ENCODE results near the gene EPX. TPM values are rescaled to one million over a fixed set of nuclear protein-coding genes. Genes with fewer than 3 reads are reported as not detected.

The EPX gene
- polyA plus RNA-seq, 1 experiment: not detected

- POLR2A ChIA-PET: no interaction called here
- DNase-seq (ENCODE audit: low read depth, low spot score): no peak
- H3K27ac ChIP-seq (ENCODE audit: low read depth, low read length): no peak overlapping the region
- CTCF ChIA-PET: interaction anchor here (1.2 to 1.6 kb wide), 3 partner anchors 18 to 20 kb away, joined by 3 to 10 read pairs (median 3); no protein-coding TSS in a partner anchor
- peaks cover 12% of the 10 kb centered on the region for H3K27me3 ChIP-seq (ENCODE audit: control insufficient read depth, insufficient read depth, low read length)
- TF ChIP-seq CTCF (IDR thresholded peaks at IDR 0.05; ENCODE audit: low read depth, low read length): no peak
- H3K9me3 ChIP-seq (ENCODE audit: control insufficient read depth, insufficient read depth, low read length): no peaks in the 10 kb centered on the region
- no peak overlapping the region for H3K4me3 ChIP-seq (ENCODE audit: low read depth, low read length)
Measured at GRCh38 chr17:58229881-58230280, 37.4 kb downstream of the EPX start.

- H3K9me3 ChIP-seq (ENCODE audit: control insufficient read depth, insufficient read depth, low read length): no peaks in the 10 kb centered on the region
- ChIA-PET POLR2A (no interaction called here), CTCF (interaction anchor here (1.1 to 1.6 kb wide), 2 partner anchors 18 kb away, joined by 3 to 8 read pairs; no protein-coding TSS in a partner anchor)
- H3K4me3 ChIP-seq (ENCODE audit: low read depth, low read length): no peak overlapping the region
- no peak overlapping the region for H3K27ac ChIP-seq (ENCODE audit: low read depth, low read length)
- no peak for TF ChIP-seq CTCF (IDR thresholded peaks at IDR 0.05; ENCODE audit: low read depth, low read length)
- peaks cover 20% of the 10 kb centered on the region for H3K27me3 ChIP-seq (ENCODE audit: control insufficient read depth, insufficient read depth, low read length)
- no peak for DNase-seq (ENCODE audit: low read depth, low spot score)
Measured at GRCh38 chr17:58231641-58232040, 39.1 kb downstream of the EPX start.

- peak; percentile 27 for DNase-seq (ENCODE audit: low read depth, low spot score)
- no peak overlapping the region for H3K27ac ChIP-seq (ENCODE audit: low read depth, low read length)
- H3K9me3 ChIP-seq (ENCODE audit: control insufficient read depth, insufficient read depth, low read length): no peaks in the 10 kb centered on the region
- no peak for TF ChIP-seq CTCF (IDR thresholded peaks at IDR 0.05; ENCODE audit: low read depth, low read length)
- H3K27me3 ChIP-seq (ENCODE audit: control insufficient read depth, insufficient read depth, low read length): peaks cover 20% of the 10 kb centered on the region
- POLR2A ChIA-PET: no interaction called here
- no peak overlapping the region for H3K4me3 ChIP-seq (ENCODE audit: low read depth, low read length)
- CTCF ChIA-PET: interaction anchor here (1.1 to 1.3 kb wide), 2 partner anchors 14 to 17 kb away, joined by 3 to 8 read pairs; partner anchors contain the start of gene MKS1
Measured at GRCh38 chr17:58232707-58233156, 40.2 kb downstream of the EPX start.

GRCh38 chr17:58233543-58233942, 41.0 kb downstream of the EPX start:
- POLR2A ChIA-PET: no interaction called here
- Histone ChIP-seq H3K27me3 (ENCODE audit: control insufficient read depth, insufficient read depth, low read length) (peaks cover 15% of the 10 kb centered on the region), H3K9me3 (ENCODE audit: control insufficient read depth, insufficient read depth, low read length) (no peaks in the 10 kb centered on the region), H3K4me3 (ENCODE audit: low read depth, low read length) (no peak overlapping the region), H3K27ac (ENCODE audit: low read depth, low read length) (no peak overlapping the region)
- no peak for DNase-seq (ENCODE audit: low read depth, low spot score)
- no peak for TF ChIP-seq CTCF (IDR thresholded peaks at IDR 0.05; ENCODE audit: low read depth, low read length)
- CTCF ChIA-PET: no interaction called here

- ChIA-PET CTCF (no interaction called here), POLR2A (no interaction called here)
Measured at GRCh38 chr17:58234512-58234911, 42.0 kb downstream of the EPX start.

More at GRCh38 chr17:58234512-58234911, 42.0 kb downstream of the EPX start:
- Histone ChIP-seq H3K27me3 (ENCODE audit: control insufficient read depth, insufficient read depth, low read length) (peaks cover 16% of the 10 kb centered on the region), H3K4me3 (ENCODE audit: low read depth, low read length) (no peak overlapping the region), H3K27ac (ENCODE audit: low read depth, low read length) (no peak overlapping the region), H3K9me3 (ENCODE audit: control insufficient read depth, insufficient read depth, low read length) (no peaks in the 10 kb centered on the region)
- no peak for TF ChIP-seq CTCF (IDR thresholded peaks at IDR 0.05; ENCODE audit: low read depth, low read length)
- DNase-seq (ENCODE audit: low read depth, low spot score): no peak
